HPDE6-E6E7 (cell line): Measurements from ENCODE around the gene SLC6A7.
"Not testable (repeated sequence)": the region's sequence is repeated elsewhere in the genome, so short reads cannot be mapped to it uniquely, and the experiment has no call there.

ENCODE experiments used
- DNase-seq: peaks from one replicate; pipeline ENCODE4 v3.0.0; 2011; ENCODE audit warnings: missing footprints; ENCODE audit errors: extremely low spot score

Gene SLC6A7

DNA sequence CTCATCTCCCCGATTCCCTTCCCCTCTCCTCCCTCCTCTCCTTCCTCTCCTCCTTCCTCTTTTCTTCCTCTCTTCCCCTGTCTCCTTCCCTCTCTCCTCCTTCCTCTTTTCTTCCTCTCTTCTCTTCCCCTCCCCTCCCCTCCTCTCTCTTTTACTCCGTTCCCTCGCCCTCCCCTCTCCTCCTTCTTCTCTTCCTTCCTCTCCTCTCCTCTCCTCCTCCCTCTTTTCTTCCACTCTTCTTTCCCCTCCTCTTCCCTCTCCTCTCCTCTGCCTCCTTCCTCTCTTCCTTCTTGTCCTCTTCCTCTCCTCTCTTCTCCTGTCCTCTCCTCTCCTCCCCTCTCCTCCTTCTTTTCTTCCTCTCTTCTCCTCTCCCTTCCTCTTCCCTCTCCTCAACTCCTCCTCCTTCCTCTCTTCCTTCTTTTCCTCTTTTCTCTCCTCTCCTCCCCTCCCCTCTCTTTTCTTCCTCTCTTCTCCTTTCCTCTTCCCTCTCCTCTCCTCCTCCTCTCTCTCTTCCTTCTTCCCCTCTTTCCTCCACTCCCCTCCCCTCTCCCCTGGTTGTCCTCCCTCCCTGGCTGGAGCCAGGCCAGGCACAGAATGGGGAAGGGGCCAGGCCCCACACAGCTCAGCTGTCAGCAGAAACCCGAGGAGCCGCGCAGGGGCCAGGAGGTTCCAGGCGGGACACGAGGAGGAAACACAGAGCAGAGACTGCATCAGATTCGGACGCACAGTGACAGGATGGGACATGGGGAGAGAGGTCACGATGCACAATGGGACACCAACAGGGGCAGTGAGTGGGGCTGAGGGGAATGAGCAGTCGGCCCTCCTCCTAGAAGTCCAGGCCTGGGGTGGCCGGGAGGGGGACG lies 51.7 kb downstream of the SLC6A7 start:
- DNase-seq, result no peak

GRCh38 chr5:150242251-150242894 lies 52.5 kb downstream of the SLC6A7 start:
- no peak for DNase-seq

GRCh38 chr5:150243590-150243989 lies 53.7 kb downstream of the SLC6A7 start:
- no peak for DNase-seq

- DNase-seq, result no peak
These were observed 54.3 kb downstream of the SLC6A7 start for GRCh38 chr5:150244209-150244608.

GRCh38 chr5:150245111-150245789 lies 55.4 kb downstream of the SLC6A7 start:
- no peak for DNase-seq

DNA sequence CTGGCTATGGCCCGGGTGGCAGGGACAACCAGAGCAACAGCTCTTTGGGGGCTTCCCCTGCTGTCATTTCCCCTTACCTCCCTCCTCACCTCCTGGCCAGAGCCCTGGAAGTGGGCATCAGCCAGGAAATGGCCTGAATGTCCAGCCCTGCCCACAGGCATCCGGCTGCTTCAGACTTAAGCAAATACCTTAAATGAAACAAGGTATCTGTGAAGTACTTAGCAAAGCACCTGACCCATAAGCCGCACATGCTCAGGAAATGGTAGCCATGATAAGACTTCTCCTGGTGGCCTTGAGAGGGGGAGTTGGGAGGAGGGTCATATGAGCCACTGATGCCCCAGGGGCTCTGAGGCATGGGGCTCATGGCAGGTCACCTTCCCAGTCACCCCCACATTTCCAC lies 55.9 kb downstream of the SLC6A7 start:
- DNase-seq, result no peak

GRCh38 chr5:150246429-150246828 lies 56.6 kb downstream of the SLC6A7 start:
- DNase-seq, result no peak

GRCh38 chr5:150246835-150247234 lies 57.0 kb downstream of the SLC6A7 start:
- no peak for DNase-seq

DNA sequence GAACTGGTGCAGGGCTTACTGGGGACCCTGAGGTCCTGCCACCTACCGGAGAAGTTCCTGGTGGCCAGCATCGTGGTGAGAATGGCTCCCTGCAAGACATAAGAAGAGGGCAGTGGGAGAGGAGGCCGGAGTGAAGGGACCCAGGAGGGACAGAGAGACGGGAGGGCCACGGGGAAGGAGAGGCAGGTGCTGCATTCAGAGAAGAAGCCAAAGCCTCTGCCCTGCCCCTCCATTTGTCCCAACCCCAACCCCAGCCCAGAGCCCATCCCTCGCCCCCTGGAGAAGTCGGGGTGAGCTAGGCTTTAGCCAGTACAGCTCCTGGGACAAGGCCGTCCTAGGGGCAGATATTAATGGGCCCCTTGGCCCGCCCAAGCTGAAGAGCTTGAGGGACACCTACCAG lies 57.9 kb downstream of the SLC6A7 start:
- no peak for DNase-seq

GRCh38 chr5:150248493-150248892 lies 58.6 kb downstream of the SLC6A7 start:
- not testable (repeated sequence) for DNase-seq

- DNase-seq, result no peak
These were observed 59.1 kb downstream of the SLC6A7 start for GRCh38 chr5:150248946-150249345.

GRCh38 chr5:150249744-150250143 lies 59.9 kb downstream of the SLC6A7 start:
- no peak for DNase-seq

DNA sequence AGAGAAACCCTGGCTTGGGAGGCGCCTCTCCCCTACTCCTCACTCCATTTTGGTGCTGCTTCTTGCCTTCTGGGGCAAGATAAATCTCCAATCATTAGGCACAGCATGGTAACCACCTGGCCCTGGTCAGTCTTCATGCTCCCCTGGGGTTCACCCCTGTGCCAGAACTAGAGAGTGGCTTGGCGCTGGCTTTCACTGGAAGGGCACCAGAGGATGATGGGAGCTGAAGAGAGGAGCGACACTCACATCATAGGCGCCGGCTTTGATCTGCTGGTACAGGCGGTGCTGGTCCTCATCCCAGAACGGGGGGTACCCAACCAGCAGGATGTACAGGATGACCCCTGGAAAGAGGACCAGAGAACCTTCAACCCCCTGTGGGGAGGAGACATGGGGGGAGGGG lies 61.6 kb downstream of the SLC6A7 start:
- no peak for DNase-seq

DNA sequence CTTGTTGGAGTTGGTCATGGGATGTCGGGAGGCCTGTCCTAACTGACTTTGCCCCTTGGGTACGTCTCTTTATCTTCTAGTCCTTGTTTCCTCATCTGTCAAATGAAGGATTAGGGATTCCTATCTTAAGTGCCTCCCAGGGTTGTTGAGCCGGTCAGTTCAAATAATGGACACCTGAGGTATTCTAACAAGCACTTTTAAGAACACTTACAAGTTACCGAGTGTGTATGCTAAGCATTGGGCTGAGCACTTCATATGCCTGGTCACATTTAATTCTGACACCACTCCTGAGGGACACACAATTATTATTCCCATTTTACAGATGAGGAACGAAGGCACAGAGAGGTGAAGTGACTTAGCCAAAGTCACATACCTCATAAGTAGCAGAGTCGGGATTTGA lies 62.6 kb downstream of the SLC6A7 start:
- no peak for DNase-seq

DNA sequence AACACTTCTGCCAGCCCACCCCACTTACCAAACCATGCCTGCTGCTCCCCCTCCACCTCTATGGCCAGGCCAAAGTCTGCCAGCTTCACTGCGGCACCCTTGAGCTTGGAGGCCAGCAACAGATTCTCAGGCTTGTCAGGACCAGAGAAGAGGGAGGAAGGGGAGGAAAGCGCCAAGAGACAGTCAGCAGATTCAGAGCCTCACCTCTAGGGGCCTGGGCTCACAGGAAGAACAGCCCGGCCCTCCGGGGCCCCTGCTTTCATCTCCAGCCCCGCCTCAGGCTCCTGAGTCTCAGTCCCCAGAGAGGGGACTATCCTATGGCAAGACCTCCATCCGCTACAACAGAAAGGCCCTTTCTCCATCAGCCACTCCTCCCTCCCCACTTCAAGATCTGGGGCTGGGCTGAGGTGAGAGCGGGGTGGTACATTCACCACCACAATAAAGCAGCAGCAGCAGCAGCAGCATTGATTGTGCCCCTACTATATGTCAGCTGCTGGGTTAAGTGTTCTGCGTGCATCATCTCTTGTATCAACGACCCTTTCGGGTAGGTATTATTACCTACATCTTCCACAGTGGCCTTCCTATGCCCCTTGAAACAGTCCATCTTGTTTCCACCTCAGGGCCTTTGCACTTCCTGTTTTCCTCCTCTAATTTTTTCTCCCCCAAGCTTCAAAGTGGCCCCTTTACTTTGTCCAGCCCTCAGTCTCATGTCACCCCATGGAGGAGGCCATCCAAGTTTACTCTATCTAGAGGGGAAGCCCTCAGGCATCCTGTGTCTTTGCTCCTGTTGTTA lies 63.8 kb downstream of the SLC6A7 start:
- DNase-seq, result no peak

- no peak for DNase-seq
These were observed 64.5 kb downstream of the SLC6A7 start for GRCh38 chr5:150254363-150254762.

DNA sequence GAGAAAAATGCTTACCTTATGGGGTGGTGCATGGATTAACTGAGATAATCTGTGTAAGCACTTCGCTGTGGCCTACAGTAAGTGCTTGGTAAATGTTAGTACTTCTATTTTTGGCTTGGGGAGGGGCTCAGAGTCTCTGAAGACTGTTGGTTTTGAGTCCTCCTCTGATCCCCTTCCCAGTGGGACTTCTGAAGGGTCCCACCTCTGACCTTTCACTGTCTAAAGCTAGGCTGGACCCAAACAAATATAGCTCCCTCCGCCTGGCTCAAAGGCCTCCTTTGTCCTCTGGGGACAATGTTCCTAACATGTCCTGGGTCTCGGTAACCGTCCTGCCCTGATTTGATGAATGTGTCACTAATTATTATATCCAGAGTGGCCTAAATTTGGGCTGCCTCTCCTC lies 64.9 kb downstream of the SLC6A7 start:
- no peak for DNase-seq

GRCh38 chr5:150255659-150256409 lies 66.0 kb downstream of the SLC6A7 start:
- no peak for DNase-seq

DNA sequence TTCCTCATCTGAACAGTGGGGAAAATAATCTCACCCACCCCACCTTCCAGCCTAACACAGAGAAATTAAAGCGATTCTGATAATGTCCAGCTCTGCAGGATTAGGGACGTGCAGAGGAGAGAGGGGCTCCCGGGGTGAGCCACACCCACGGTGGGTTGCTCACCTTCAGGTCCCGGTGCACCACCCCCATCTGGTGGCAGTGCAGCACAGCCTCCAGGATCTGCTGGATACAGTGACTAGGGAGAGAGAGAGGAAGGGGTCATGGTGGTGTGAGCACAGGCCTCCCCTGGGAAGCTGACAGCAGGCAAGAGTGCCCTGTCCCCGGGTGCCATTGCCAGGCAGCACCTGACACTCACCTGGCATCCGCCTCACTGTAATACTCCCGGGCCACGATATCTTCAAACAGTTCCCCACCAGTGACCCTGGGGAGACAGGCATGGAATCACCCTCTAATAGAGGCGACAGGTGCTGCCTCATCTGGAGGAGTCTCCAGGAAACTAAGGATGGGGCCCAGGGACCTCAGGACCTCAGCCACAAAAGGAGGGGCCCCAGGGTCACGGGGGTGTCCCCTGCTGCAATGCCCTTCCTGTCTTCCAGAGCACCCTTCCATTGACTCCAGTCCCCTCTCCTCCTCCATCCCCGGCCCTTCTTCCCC lies 66.7 kb downstream of the SLC6A7 start:
- DNase-seq, result no peak

DNA sequence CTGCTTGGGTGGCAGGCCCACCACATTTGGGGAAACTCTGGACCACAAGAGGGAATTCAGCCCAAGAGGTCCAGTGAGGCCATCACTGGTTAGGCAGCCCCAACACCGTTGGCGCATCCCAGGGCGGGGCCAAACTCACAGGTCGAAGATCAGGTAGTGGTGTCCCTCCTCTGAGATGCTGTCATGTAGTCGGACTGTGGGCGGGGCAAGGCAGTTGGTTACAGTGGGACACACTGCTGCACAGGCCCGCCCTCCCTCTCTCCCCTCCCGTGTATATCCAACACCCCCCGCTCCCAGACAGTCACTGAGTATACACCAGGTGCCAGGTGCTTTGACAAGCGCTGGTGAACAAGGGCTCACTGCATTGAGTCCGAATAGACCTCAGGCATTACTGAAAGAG lies 67.6 kb downstream of the SLC6A7 start:
- no peak for DNase-seq

GRCh38 chr5:150258130-150258529 lies 68.3 kb downstream of the SLC6A7 start:
- no peak for DNase-seq
